HG03139 (cell line): ENCODE results near the gene KRTAP4-12.
"Not testable (repeated sequence)": the region's sequence is repeated elsewhere in the genome, so short reads cannot be mapped to it uniquely, and the experiment has no call there.

Experiments
- ATAC-seq: cut with Tn5 transposase; IDR thresholded peaks from one replicate; pipeline ENCODE4 v1.9.1; 2021; ENCODE audit not compliant: unreplicated experiment

Gene KRTAP4-12

DNA sequence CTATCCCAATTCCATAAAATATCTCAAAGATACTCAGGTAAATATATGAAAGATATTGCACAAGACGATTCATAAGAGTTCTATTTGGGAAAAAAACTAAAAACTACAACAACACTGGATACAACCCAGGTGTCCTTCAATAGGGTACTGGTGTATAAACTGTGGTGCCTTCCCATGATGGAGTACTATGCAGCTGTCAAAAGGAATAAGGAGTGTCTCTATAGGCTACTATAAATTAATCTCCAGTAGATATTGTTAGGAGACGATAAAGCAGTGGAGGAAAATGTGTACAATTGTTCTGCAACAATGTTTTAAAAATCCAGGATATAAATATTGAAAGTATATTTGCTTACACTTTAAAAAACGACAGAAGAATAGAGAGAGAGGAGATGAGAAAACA is 2.4 kb upstream of the KRTAP4-12 start:
- ATAC-seq: no peak

DNA sequence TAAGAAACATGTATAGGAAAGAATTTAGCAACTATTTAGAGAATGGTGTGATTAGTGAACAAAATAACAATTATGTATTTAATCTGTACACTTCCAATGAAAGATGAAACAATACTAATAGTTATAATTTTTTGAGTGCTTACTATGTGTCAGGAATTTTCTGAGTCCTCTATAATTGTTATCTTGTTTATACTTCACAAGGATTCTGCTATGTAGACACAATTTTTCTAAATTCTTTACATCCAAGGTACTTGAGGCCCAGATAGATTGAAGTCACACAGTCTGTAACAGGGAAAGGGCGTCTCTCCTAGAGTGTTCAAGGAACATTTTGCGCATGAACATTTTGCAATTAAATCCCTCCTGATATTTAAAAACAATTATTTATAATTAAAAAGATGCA is 1.1 kb upstream of the KRTAP4-12 start:
- ATAC-seq: no peak

DNA sequence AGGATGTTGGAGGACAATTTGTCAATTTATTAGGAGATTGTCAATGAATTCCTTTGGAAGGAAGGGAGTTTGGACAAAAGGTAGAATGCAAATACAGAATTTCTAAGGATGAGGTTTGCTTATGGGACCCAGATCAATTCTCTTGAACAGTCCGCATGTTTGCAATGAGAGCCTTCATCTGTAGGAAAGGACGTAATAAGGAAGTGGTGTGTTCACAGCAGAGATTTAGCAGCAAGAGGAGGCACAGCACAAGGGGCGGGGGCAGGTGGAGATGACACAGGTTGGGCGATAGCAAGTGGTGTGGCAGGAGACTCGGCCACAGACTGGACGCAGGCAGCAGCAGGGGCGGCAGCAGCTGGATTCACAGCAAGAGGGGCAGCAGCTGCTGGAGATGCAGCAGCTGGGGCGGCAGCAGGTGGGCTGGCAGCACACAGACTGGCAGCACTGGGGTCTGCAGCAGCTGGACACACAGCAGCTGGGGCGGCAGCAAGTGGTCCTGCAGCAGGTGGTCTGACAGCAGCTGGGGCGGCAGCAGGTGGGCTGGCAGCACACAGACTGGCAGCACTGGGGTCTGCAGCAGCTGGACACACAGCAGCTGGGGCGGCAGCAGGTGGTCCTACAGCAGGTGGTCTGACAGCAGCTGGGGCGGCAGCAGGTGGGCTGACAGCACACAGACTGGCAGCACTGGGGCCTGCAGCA is 541 bp downstream of the KRTAP4-12 start:
- not testable (repeated sequence) for ATAC-seq

DNA sequence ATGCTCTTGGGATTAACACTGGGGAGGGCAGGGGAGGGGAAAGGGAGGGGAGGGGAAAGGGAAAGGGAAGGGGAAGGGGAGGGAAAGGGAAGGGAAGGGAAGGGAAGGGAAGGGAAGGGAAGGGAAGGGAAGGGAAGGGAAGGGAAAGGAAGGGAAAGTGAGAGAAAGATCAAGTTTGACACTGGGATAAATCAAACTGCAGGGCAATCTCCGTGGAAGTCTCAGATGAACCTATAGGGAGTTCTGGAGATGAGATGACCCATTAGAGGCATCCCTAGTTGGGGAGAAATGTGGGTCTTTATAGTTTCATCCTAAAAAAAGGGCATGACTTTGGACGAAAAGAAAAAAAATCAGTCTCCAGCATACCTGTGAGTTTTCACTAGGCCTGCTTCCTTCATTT is 2.2 kb downstream of the KRTAP4-12 start:
- ATAC-seq: no peak

DNA sequence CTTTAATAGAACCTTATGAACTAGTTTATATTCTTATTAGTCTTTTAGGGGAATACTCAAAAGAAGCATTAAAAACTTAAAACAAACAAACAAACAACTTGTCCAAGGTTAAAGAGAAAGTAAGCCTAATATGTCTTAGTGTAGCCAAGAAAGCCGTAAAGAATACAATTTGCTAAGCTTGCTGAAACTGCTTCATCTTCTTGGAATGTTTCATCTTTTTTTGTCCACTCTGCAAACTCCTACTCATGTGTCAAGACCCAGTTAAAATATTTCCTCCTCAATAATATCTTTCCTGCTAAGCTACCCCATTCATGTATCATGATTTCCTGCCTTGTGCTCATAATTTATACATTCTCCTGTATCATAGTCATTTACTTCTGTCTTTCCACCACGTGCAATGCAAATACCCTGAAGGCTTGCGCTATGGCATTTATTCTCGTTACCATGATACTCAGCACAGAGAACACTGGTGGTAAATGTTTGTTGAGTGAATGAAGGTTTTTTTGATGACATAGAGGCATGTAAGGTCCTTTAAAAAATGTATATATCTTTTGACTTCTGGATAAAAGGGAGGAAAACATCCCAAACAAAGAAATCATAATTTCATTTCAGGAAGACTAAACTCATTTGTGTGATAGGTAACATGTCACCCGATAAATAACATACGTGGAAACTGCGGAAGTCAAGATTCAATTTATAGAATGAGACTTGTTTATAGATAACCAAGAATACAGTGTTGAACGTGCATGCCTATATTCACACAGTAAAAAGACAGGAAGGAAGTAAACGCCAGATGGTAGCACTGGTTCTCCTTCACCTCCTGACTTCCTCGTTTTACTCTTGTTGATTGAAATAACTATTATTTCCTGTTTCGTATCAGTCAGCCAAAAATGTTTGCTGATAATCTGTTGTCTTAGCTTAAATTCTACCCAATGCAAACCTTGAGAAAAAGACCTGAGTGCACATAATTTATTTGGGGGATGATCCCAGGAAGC is 4.0 kb downstream of the KRTAP4-12 start:
- not testable (repeated sequence) for ATAC-seq

DNA sequence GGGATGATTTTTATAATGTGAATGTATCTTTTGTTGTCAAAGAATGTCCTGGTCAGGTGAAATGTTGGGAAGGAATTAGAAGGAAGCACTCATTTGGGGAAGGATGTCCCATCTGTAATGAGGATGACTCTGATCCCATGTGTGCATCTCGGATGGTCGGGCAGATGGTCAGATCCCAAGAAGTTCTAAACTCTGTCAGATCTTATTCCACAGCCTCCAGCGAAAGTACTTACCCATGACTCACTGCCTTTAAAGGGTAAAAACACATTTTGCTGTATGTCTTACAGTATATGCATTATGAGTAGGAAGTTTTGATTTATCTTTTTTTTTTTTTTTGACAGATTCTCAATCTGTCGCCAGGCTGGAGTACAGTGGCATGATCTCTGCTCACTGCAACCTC is 5.3 kb downstream of the KRTAP4-12 start:
- ATAC-seq: no peak

DNA sequence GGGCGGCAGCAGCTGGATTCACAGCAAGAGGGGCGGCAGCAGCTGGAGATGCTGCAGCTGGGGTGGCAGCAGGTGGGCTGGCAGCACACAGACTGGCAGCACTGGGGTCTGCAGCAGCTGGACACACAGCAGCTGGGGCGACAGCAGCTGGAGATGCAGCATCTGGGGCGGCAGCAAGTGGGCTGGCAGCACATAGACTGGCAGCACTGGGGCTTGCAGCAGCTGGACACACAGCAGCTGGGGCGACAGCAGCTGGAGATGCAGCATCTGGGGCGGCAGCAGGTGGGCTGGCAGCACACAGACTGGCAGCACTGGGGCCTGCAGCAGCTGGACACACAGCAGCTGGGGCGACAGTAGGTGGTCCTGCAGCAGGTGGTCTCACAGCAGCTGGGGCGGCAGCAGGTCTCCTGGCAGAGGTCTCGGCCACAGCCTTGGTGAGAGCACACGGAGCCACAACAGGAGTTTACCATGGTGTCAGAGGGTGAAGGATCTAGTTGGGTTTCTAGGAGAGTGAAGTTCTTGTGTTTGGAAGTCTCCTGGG is 6.1 kb downstream of the KRTAP4-12 start, which contains the start of gene KRTAP4-11:
Gene KRTAP4-11 (minus strand): TSS at position 528 of the 541 bp plus-strand sequence. CDS start 58 bp downstream, at position 470.
- ATAC-seq: not testable (repeated sequence)

DNA sequence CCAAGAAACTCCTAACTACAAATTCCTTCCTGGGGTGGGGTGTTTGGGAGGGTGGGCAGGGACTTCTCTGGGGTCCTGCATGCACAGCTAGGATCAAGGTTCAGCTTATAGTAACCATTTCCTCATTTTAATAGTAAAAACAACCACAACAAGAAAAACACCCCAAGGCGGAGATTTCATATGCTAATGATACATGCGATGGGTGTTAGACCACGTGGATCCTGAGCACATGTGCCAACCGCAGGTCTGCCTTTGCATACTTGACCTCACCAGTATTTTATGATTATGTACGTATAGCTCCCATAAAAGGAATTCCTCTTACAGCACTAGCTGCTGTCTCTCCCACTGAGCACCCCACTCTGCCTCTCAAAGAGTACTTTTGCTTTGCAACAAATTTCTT is 7.7 kb downstream of the KRTAP4-12 start:
- ATAC-seq: no peak

DNA sequence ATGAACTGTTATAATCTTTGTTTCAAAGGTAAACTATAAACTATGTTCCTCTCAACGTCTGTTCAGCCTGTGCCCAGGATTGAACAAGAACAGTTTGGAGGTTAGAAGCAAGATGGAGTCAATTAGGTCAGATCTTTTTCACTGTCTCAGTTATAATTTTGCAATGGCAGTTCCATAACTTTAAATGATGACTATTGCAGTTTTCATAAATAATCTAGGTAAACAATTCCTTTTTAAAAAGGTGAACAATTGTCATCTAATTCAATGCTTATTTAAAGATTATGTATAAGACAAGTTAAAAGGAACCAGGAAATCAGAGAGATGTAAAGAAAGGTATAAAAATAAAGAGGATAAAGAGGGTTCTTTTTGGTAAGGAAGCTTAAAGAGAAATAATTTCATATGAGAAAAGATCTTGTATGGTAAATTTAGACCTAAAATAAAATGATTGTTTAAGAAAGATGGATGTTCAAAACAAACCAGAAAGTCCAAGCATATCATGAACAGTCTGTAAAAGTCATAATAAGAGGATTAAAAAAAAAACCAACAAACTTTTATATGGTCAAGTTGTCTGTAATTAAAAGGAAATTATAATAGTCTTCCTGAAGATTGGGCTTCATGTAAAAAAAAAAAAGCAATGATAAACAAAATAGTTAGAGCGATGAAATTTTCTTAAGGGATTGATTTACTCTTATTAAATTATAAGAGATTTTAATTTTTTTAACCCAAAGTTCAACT is 12.7 kb downstream of the KRTAP4-12 start:
- no peak for ATAC-seq

DNA sequence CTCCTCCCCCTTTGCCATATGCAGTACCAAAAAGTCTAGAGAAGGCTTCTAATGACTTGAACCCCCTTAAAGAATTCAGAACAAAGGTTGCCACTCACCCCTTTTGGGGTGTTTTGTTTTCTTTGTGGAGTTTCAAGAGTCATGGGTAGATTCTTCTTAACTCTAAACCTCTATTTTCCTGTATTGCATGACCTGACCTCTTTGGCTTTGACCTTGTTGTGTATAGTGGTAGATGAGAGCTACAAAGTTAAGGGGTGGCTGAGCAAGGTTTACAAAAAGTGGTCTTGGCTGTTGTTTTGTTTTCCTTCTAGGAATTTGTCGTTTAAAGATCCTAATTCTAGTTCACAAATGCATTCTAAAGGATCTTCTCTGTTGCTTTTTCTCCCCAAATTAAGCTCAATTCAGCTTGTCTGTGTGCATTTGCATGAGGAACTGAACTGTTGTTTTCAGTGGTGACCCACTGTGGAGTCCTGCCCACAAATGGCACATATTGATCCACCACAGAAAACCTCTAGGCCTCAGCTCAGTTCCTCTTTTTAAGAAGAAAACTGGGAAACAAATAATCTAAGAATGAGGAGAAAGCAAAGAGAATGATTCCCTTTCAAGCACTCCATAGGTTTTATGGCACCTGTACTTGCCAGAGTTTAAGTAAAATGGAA is 15.1 kb downstream of the KRTAP4-12 start:
- ATAC-seq: not testable (repeated sequence)

DNA sequence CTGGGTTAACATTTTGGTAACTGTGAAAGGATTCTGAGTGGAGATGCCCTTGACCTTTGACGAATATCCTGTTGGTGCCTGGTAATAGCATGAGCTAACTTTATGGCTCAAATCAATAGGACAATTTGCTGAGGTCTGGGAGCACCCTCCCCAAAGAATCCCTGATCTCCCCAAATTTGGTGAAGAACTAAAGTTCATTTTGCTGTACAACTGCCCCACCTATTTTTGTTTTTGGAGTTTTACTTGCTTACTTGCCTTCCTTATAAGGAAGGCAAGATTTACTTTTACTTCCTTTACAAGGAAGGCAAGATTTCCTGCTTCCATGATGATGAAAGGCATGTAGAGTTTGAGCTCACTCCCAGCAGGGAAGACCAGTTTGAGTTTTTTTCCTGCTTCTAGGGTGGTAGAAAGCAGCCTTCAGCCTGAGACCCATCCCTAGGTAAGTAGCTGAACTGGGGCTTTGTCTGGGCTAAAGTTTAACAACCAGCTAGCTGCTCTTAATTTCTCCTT is 16.0 kb downstream of the KRTAP4-12 start:
- no peak for ATAC-seq

DNA sequence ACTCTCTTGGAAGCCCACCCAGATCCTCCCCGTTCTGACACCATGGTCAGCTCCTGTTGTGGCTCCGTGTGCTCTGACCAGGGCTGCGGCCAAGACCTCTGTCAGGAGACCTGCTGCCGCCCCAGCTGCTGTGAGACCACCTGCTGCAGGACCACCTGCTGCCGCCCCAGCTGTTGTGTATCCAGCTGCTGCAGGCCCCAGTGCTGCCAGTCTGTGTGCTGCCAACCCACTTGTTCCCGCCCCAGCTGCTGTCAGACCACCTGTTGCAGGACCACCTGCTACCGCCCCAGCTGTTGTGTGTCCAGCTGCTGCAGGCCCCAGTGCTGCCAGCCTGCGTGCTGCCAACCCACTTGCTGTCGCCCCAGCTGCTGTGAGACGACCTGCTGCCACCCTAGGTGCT is 18.6 kb downstream of the KRTAP4-12 start, which contains the start of gene KRTAP4-9:
Gene KRTAP4-9 (plus strand): TSS at position 43 of the 400 bp plus-strand sequence. CDS start 0 bp downstream, at position 43.
- not testable (repeated sequence) for ATAC-seq

DNA sequence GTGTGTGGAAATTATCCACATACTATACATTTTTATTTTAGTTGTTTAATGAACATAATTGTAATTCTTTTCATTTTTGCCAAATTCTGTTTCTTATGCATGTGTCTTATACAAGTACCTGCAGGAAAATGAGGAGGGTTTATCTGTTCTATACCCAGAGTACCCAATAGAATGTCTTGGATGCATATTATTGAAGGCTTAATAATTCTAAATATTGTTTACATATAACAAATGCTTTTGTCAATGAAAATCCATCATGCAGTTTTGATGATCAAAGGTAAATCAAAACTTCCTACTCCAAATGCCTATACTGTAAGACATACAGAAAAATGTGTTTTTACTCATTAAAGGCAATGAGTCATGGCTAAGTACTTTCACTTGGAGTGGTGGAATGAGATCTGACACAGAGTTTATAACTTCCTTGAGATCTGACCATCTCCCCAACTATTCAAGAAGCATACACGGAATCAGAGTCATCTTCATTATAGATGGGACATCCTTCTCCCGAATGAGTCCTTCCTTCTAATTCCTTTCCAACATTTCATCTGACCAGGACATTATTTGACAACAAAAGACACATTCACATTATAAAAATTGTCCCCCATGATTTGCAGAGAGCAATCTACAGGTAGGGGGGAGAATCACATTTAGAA is 19.5 kb downstream of the KRTAP4-12 start:
- not testable (repeated sequence) for ATAC-seq

DNA sequence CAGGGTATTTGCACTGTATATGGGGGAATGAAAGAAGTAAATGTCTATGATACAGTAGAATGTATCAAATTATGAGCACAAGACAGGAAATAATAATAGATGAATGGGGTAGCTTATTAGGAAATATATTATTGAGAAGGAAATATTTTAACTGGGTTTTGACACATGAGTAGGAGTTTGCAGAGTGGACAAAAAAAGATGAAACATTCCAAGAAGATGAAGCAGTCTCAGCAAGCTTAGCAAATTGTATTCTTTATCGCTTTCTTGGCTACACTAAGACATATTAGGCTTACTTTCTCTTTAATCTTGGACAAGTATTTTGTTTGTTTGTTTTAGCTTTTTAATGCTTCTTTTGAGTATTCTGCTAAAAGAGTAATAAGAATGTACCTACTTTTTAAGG is 20.1 kb downstream of the KRTAP4-12 start:
- ATAC-seq: no peak

DNA sequence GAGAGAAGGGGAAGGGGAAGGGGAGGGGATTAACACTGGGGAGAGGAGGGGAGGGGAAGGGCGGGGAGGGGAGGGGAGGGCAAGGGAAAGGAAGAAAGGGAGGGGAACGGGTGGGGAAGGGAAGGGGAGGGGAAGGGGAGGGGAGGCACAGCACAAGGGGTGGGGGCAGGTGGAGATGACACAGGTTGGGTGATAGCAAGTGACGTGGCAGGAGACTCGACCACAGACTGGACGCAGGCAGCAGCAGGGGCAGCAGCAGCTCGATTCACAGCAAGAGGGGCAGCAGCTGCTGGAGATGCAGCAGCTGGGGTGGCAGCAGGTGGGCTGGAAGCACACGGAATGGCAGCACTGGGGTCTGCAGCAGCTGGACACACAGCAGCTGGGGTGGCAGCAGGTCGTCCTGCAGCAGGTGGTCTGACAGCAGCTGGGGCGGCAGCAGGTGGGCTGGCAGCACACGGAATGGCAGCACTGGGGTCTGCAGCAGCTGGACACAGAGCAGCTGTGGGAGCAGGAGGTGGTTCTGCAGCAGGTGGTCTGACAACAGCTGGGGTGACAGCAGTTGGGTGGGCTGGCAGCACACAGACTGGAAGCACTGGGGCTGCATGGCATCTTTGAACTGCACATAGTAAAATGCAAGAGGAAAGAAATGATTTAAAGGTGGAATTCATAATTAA is 22.3 kb downstream of the KRTAP4-12 start, which contains the start of gene KRTAP4-16:
Gene KRTAP4-16 (minus strand): TSS at position 624 of the 674 bp plus-strand sequence. CDS start 0 bp downstream, at position 624.
- no peak for ATAC-seq

DNA sequence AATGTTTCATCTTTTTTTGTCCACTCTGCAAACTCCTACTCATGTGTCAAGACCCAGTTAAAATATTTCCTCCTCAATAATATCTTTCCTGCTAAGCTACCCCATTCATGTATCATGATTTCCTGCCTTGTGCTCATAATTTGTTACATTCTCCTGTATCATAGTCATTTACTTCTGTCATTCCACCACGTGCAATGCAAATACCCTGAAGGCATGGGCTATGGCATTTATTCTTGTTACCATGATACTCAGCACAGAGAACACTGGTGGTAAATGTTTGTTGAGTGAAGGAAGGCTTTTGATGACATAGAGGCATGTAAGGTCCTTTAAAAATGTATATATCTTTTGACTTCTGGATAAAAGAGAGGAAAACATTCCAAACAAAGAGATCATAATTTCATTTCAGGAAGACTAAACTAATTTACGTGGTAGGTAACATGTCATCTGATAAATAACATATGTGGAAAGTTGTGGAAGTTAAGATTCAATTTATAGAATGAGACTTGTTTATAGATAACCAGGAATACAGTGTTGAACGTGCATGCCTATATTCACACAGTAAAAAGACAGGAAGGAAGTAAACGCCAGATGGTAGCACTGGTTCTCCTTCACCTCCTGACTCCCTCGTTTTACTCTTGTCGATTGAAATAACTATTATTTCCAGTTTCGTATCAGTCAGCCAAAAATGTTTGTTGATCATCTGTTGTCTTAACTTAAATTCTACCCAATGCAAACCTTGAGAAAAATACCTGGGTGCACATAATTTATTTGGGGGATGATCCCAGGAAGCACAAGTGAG is 24.1 kb downstream of the KRTAP4-12 start:
- not testable (repeated sequence) for ATAC-seq

DNA sequence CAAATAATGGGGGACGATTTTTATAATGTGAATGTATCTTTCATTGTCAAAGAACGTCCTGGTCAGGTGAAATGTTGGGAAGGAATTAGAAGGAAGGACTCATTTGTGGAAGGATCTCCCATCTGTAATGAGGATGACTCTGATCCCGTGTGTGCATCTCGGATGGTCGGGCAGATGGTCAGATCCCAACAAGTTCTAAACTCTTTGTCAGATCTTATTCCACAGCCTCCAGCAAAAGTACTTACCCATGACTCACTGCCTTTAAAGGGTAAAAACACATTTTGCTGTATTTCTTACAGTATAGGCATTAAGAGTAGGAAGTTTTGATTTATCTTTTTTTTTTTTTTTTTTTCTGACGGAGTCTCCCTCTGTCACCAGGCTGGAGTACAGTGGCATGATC is 25.5 kb downstream of the KRTAP4-12 start:
- ATAC-seq: no peak

DNA sequence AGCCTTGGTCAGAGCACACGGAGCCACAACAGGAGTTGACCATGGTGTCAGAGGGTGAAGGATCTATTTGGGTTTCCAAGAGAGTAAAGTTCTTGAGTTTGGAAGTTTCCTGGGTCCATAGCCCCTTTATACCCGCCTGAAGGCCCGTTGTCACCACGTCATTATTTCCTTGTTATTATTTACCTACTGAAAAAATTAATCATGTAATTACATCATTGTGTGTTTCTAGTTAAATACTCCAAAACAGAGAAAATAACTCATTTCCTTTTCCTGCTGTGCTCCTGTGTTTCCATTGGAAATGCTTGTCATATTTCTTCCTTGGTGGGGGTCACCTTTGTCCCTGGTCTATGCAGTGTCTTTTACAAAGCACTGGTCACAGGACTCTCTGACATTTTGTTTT is 25.9 kb downstream of the KRTAP4-12 start, which contains the start of gene KRTAP4-8:
Gene KRTAP4-8 (minus strand): TSS at position 101 of the 400 bp plus-strand sequence. CDS start 58 bp downstream, at position 43.
- no peak for ATAC-seq
